ENCODE data around the gene CLDN8.

The CLDN8 gene

GRCh38 chr21:30166171-30166570 lies 49.7 kb downstream of the CLDN8 start:
- H3K27ac ChIP-seq (ENCODE audit: low read length): no peak overlapping the region
- H3K36me3 ChIP-seq (ENCODE audit: control insufficient read depth, insufficient read depth, low read length): no peaks in the 10 kb centered on the region
- no peaks in the 10 kb centered on the region for H3K4me1 ChIP-seq (ENCODE audit: control insufficient read depth, insufficient read depth, low read length)
- DNase-seq (ENCODE audit: low read depth, low spot score): no peak
- no CpG with 5 or more reads among the region's 9 CpGs for WGBS (ENCODE audit: insufficient coverage, insufficient read length)
- no peaks in the 10 kb centered on the region; the same call in 1 of the 2 replicates for H3K9me3 ChIP-seq (ENCODE audit: control insufficient read depth, insufficient read depth, low read length)
- no peaks in the 10 kb centered on the region for H3K27me3 ChIP-seq (ENCODE audit: control insufficient read depth, insufficient read depth, low read length)
- no peak overlapping the region for H3K4me3 ChIP-seq (ENCODE audit: low read length)

GRCh38 chr21:30164796-30165195 lies 51.1 kb downstream of the CLDN8 start:
- H3K36me3 ChIP-seq (ENCODE audit: control insufficient read depth, insufficient read depth, low read length): no peaks in the 10 kb centered on the region
- WGBS (ENCODE audit: insufficient coverage, insufficient read length): no CpG with 5 or more reads among the region's 1 CpG
- no peak overlapping the region for H3K4me3 ChIP-seq (ENCODE audit: low read length)
- no peak for DNase-seq (ENCODE audit: low read depth, low spot score)
- no peaks in the 10 kb centered on the region for H3K4me1 ChIP-seq (ENCODE audit: control insufficient read depth, insufficient read depth, low read length)
- no peaks in the 10 kb centered on the region; the same call in 1 of the 2 replicates for H3K9me3 ChIP-seq (ENCODE audit: control insufficient read depth, insufficient read depth, low read length)
- no peaks in the 10 kb centered on the region for H3K27me3 ChIP-seq (ENCODE audit: control insufficient read depth, insufficient read depth, low read length)
- H3K27ac ChIP-seq (ENCODE audit: low read length): no peak overlapping the region
